SH-SY5Y (cell line): ENCODE measurements around the gene DCLK3.

Experiments used
- GATA2 ChIP-seq: IDR thresholded peaks from 2 replicates; pipeline ENCODE4 v1.6.1; 2011; ENCODE audit warnings: mild to moderate bottlenecking, low read depth, low read length
- GATA3 ChIP-seq: IDR thresholded peaks from 2 replicates; pipeline ENCODE4 v1.6.1; 2011; ENCODE audit warnings: low read depth, mild to moderate bottlenecking, low read length, moderate library complexity

- no peak for TF ChIP-seq GATA2
- TF ChIP-seq GATA3, result no peak
These were observed 36.3 kb upstream of the DCLK3 start for GRCh38 chr3:36800533-36801116.
